Ascending aorta (tissue), 2 donors: ENCODE measurements around the gene FMN2. TPM values are rescaled to one million over a fixed set of nuclear protein-coding genes. Genes with fewer than 3 reads are reported as not detected.

Source experiments
- DNase-seq, 2 donors: peaks; one replicate each; pipeline ENCODE4 v3.0.0-alpha.2; 2019; ENCODE audit warnings: low spot score in 2 of 2
- H3K27ac ChIP-seq, 2 donors: fragments of 200-600 bp; sonication (generic); one replicate each; pipeline ENCODE4 v1.5.1; 2016 to 2017; ENCODE audit warnings: mild to moderate bottlenecking in 1 of 2
- H3K27me3 ChIP-seq: fragments of 200-600 bp; sonication (generic); one replicate; pipeline ENCODE4 v1.5.1; 2017
- H3K36me3 ChIP-seq, 2 donors: fragments of 200-600 bp; sonication (generic); one replicate each; pipeline ENCODE4 v1.5.1; 2016
- H3K4me1 ChIP-seq, 2 donors: fragments of 200-600 bp; sonication (generic); one replicate each; pipeline ENCODE4 v1.5.1; 2016 to 2017; ENCODE audit warnings: mild to moderate bottlenecking in 1 of 2
- H3K4me3 ChIP-seq, 2 donors: fragments of 200-600 bp; sonication (generic); one replicate each; pipeline ENCODE4 v1.5.1; 2016 to 2017; ENCODE audit warnings: mild to moderate bottlenecking in 1 of 2
- H3K9me3 ChIP-seq, 2 donors: fragments of 200-600 bp; sonication (generic); one replicate each; pipeline ENCODE4 v1.5.1; 2016
- CTCF ChIP-seq, 3 experiments: fragments of 200-600 bp in 2 of 3; fragments of 450-650 bp in 1 of 3; sonication (generic) in 2 of 3; IDR thresholded peaks; one replicate each; pipeline ENCODE4 v1.5.1; 2016 to 2019; ENCODE audit warnings: antibody characterized with exemption in 3 of 3, mild to moderate bottlenecking in 1 of 3, moderate library complexity in 1 of 3
- intact Hi-C: fragments of 100-400 bp; cut with DNase I; formaldehyde crosslinking; loops from one replicate; pipeline ENCODE4 v1.15.1; 2023
- total RNA-seq: library from RNA; depleted of rRNA; stranded (reverse); fragments of >200 nt; gene quantifications from one replicate; pipeline ENCODE4 v1.1.0, GENCODE V29; 2016

The FMN2 gene
- total RNA-seq, 1 donor from 2014 or later, result not detected

- intact Hi-C loops, result no loop called here
- Histone ChIP-seq H3K27ac (no peak overlapping the region), H3K36me3 (no peaks in the 10 kb centered on the region), H3K4me3 (no peak overlapping the region), H3K9me3 (no peaks in the 10 kb centered on the region), H3K4me1 (no peaks in the 10 kb centered on the region), H3K27me3 (no peaks in the 10 kb centered on the region)
- no peak for DNase-seq
- TF ChIP-seq CTCF (IDR thresholded peaks at IDR 0.05), result no peak
These were observed 24.1 kb downstream of the FMN2 start for GRCh38 chr1:240115831-240116230.

GRCh38 chr1:240116831-240117769 lies 25.4 kb downstream of the FMN2 start:
- H3K9me3 ChIP-seq, result no peaks in the 10 kb centered on the region
- H3K27ac ChIP-seq, result no peak overlapping the region
- no peaks in the 10 kb centered on the region for H3K36me3 ChIP-seq
- H3K4me3 ChIP-seq, result no peak overlapping the region
- TF ChIP-seq CTCF (IDR thresholded peaks at IDR 0.05), result no peak
- no peak for DNase-seq
- H3K4me1 ChIP-seq, result no peaks in the 10 kb centered on the region
- intact Hi-C loops, result no loop called here
- H3K27me3 ChIP-seq, result no peaks in the 10 kb centered on the region

- Histone ChIP-seq H3K4me1 (no peaks in the 10 kb centered on the region), H3K9me3 (no peaks in the 10 kb centered on the region), H3K4me3 (no peak overlapping the region), H3K36me3 (no peaks in the 10 kb centered on the region), H3K27me3 (no peaks in the 10 kb centered on the region), H3K27ac (no peak overlapping the region)
- DNase-seq, result no peak
- no peak for TF ChIP-seq CTCF (IDR thresholded peaks at IDR 0.05)
- intact Hi-C loops, result no loop called here
These were observed 26.2 kb downstream of the FMN2 start for GRCh38 chr1:240117930-240118329.

GRCh38 chr1:240122639-240123613 lies 31.2 kb downstream of the FMN2 start:
- no peak for DNase-seq
- Histone ChIP-seq H3K27ac (no peak overlapping the region), H3K36me3 (no peaks in the 10 kb centered on the region), H3K27me3 (no peaks in the 10 kb centered on the region), H3K9me3 (no peaks in the 10 kb centered on the region), H3K4me3 (no peak overlapping the region), H3K4me1 (no peaks in the 10 kb centered on the region)
- intact Hi-C loops, result no loop called here
- TF ChIP-seq CTCF (IDR thresholded peaks at IDR 0.05), result no peak

GRCh38 chr1:240126821-240127220 lies 35.1 kb downstream of the FMN2 start:
- Histone ChIP-seq H3K36me3 (no peaks in the 10 kb centered on the region), H3K27ac (no peak overlapping the region), H3K4me1 (no peaks in the 10 kb centered on the region), H3K27me3 (no peaks in the 10 kb centered on the region), H3K9me3 (no peaks in the 10 kb centered on the region), H3K4me3 (no peak overlapping the region)
- DNase-seq, result no peak
- intact Hi-C loops, result no loop called here
- no peak for TF ChIP-seq CTCF (IDR thresholded peaks at IDR 0.05)
